GM12878 (cell line): ENCODE measurements around the gene ALB.

Source experiments
- CREM ChIP-seq: IDR thresholded peaks from 2 replicates; pipeline ENCODE4 v1.6.1; 2014; ENCODE audit warnings: antibody characterized with exemption, low read depth
- IRF4 ChIP-seq: IDR thresholded peaks from 2 replicates; pipeline ENCODE4 v1.6.1; 2011; ENCODE audit warnings: low read depth, low read length
- JUND ChIP-seq: IDR thresholded peaks from 2 replicates; pipeline ENCODE4 v1.6.1; 2012; ENCODE audit warnings: low read depth, mild to moderate bottlenecking, low read length, improper control_type of control experiment, moderate library complexity
- NBN ChIP-seq: fragments of 450-650 bp; IDR thresholded peaks from 2 replicates; pipeline ENCODE4 v1.6.1; 2016
- PBX3 ChIP-seq: IDR thresholded peaks from 2 replicates; pipeline ENCODE4 v1.6.1; 2011; ENCODE audit warnings: mild to moderate bottlenecking, low read depth, low read length, moderate library complexity; ENCODE audit not compliant: insufficient replicate concordance
- POLR2A ChIP-seq: IDR thresholded peaks from 2 replicates; pipeline ENCODE4 v1.6.1; 2011; ENCODE audit warnings: low read depth, mild to moderate bottlenecking, low read length
- POLR2AphosphoS5 ChIP-seq: IDR thresholded peaks from 2 replicates; pipeline ENCODE4 v1.6.1; 2011; ENCODE audit warnings: mild to moderate bottlenecking, low read length, inconsistent platforms
- SIX5 ChIP-seq: IDR thresholded peaks from 2 replicates; pipeline ENCODE4 v1.6.1; 2011; ENCODE audit warnings: mild to moderate bottlenecking, low read depth, low read length, moderate library complexity; ENCODE audit not compliant: severe bottlenecking
- TF ChIP-seq, protein P1 (sequence below): fragments of 450-650 bp; IDR thresholded peaks from 2 replicates; pipeline ENCODE4 v1.6.1; 2017; ENCODE audit warnings: mild to moderate bottlenecking
- TF ChIP-seq, protein P2 (sequence below), 3 experiments: IDR thresholded peaks in 2 of 3; conservative IDR thresholded peaks in 1 of 3; 2 replicates each; pipeline ENCODE4 v1.5.1; 2011; ENCODE audit warnings: low read depth in 3 of 3, low read length in 3 of 3, mild to moderate bottlenecking in 3 of 3, control low read depth in 2 of 3, moderate library complexity in 2 of 3, inconsistent platforms in 1 of 3, mixed read lengths in 1 of 3; ENCODE audit not compliant: control insufficient read depth in 2 of 3, insufficient read depth in 1 of 3; ENCODE audit errors: extremely low read depth in 1 of 3
- TF ChIP-seq, protein P3 (sequence below): IDR thresholded peaks from 2 replicates; pipeline ENCODE4 v1.6.1; 2011; ENCODE audit warnings: low read depth, mild to moderate bottlenecking, low read length, moderate library complexity, borderline replicate concordance; ENCODE audit errors: extremely low read depth

- TF ChIP-seq POLR2A (no peak), POLR2AphosphoS5 (no peak), NBN (no peak), PBX3 (no peak), CREM (no peak), SIX5 (no peak), IRF4 (no peak), JUND (no peak)
- TF ChIP-seq, protein P1, sequence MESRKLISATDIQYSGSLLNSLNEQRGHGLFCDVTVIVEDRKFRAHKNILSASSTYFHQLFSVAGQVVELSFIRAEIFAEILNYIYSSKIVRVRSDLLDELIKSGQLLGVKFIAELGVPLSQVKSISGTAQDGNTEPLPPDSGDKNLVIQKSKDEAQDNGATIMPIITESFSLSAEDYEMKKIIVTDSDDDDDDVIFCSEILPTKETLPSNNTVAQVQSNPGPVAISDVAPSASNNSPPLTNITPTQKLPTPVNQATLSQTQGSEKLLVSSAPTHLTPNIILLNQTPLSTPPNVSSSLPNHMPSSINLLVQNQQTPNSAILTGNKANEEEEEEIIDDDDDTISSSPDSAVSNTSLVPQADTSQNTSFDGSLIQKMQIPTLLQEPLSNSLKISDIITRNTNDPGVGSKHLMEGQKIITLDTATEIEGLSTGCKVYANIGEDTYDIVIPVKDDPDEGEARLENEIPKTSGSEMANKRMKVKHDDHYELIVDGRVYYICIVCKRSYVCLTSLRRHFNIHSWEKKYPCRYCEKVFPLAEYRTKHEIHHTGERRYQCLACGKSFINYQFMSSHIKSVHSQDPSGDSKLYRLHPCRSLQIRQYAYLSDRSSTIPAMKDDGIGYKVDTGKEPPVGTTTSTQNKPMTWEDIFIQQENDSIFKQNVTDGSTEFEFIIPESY, result no peak
- TF ChIP-seq, protein P2, sequence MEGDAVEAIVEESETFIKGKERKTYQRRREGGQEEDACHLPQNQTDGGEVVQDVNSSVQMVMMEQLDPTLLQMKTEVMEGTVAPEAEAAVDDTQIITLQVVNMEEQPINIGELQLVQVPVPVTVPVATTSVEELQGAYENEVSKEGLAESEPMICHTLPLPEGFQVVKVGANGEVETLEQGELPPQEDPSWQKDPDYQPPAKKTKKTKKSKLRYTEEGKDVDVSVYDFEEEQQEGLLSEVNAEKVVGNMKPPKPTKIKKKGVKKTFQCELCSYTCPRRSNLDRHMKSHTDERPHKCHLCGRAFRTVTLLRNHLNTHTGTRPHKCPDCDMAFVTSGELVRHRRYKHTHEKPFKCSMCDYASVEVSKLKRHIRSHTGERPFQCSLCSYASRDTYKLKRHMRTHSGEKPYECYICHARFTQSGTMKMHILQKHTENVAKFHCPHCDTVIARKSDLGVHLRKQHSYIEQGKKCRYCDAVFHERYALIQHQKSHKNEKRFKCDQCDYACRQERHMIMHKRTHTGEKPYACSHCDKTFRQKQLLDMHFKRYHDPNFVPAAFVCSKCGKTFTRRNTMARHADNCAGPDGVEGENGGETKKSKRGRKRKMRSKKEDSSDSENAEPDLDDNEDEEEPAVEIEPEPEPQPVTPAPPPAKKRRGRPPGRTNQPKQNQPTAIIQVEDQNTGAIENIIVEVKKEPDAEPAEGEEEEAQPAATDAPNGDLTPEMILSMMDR (IDR thresholded peaks at IDR 0.05 in 2 of 3, conservative IDR thresholded peaks at IDR 0.05 in 1 of 3; ENCODE audit: control insufficient read depth in 2 of 3, extremely low read depth in 1 of 3, insufficient read depth in 1 of 3, low read depth in 3 of 3, low read length in 3 of 3), result no peak
- TF ChIP-seq, protein P3, sequence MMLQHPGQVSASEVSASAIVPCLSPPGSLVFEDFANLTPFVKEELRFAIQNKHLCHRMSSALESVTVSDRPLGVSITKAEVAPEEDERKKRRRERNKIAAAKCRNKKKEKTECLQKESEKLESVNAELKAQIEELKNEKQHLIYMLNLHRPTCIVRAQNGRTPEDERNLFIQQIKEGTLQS, result no peak
Observed at GRCh38 chr4:73413294-73413755, 9.2 kb downstream of the ALB start.
